Lower leg skin (tissue), 3 donors: ENCODE data around the gene BATF.

Source experiments
- CTCF ChIP-seq, 3 donors: fragments of 450-650 bp; IDR thresholded peaks; one replicate each; pipeline ENCODE4 v1.5.1; 2016; ENCODE audit warnings: antibody characterized with exemption in 3 of 3, mild to moderate bottlenecking in 3 of 3, moderate library complexity in 2 of 3
- POLR2A ChIP-seq, 2 donors: fragments of 450-650 bp; IDR thresholded peaks; one replicate each; pipeline ENCODE4 v1.6.1; 2016 to 2017; ENCODE audit warnings: antibody characterized with exemption in 2 of 2, mild to moderate bottlenecking in 1 of 2, moderate library complexity in 1 of 2

- TF ChIP-seq CTCF (IDR thresholded peaks at IDR 0.05) (no peak), POLR2A (IDR thresholded peaks at IDR 0.05) (no peak)
Measured at GRCh38 chr14:75579338-75579864, 57.1 kb downstream of the BATF start.
